Measurements from ENCODE around the gene KRT74. TPM values are rescaled to one million over a fixed set of nuclear protein-coding genes. Genes with fewer than 3 reads are reported as not detected.

The KRT74 gene
- total and polyA plus RNA-seq, 4 donors = not detected

DNA sequence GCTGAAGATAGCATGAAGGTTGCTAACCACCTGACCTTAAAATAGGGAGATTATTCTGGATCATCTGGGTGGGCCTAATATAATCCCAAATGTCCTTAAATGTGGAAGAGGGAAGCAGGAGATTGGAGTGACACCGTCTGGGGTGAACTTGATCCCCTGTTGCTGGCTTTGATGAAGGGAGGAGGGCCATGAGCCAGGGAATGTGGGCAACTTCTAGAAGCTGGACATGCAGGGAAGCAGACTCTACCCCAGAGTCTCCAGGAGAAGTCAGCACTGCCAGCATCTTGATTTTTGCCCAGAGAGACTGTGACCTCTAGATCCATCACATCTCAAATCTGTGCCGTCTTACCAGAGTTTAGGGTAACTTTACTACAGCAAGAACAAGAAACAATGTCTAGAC, 44.2 kb downstream of the KRT74 start:
- H3K27me3 ChIP-seq (ENCODE audit: control insufficient read depth in 3 of 3, insufficient read depth in 3 of 3, low read length in 2 of 3) = no peaks in the 10 kb centered on the region
- no peak overlapping the region for H3K27ac ChIP-seq (ENCODE audit: low read depth in 1 of 2, low read length in 1 of 2)
- H3K9me3 ChIP-seq (ENCODE audit: control insufficient read depth in 4 of 4, insufficient read depth in 3 of 4, low read length in 3 of 4) = no peaks in the 10 kb centered on the region
- ATAC-seq (ENCODE audit: insufficient read depth, low FRiP score) = no peak
- WGBS, 2 donors = 89 to 90% methylated on average over 2 of the region's 2 CpGs
- peaks cover 0 to 1% (median 0%) of the 10 kb centered on the region in 5 donors for H3K4me1 ChIP-seq (ENCODE audit: control insufficient read depth in 5 of 5, insufficient read depth in 5 of 5, low read length in 5 of 5)
- no peaks in the 10 kb centered on the region for H3K36me3 ChIP-seq (ENCODE audit: control insufficient read depth in 4 of 4, insufficient read depth in 4 of 4, low read length in 4 of 4)
- no peak overlapping the region for H3K9ac ChIP-seq (ENCODE audit: insufficient read depth in 1 of 2, low read length in 2 of 2)
- H3K4me3 ChIP-seq = no peak overlapping the region
- DNase-seq = no peak
- no peak for TF ChIP-seq CTCF (IDR thresholded peaks at IDR 0.05; ENCODE audit: control extremely low read depth, extremely low read depth)

DNA sequence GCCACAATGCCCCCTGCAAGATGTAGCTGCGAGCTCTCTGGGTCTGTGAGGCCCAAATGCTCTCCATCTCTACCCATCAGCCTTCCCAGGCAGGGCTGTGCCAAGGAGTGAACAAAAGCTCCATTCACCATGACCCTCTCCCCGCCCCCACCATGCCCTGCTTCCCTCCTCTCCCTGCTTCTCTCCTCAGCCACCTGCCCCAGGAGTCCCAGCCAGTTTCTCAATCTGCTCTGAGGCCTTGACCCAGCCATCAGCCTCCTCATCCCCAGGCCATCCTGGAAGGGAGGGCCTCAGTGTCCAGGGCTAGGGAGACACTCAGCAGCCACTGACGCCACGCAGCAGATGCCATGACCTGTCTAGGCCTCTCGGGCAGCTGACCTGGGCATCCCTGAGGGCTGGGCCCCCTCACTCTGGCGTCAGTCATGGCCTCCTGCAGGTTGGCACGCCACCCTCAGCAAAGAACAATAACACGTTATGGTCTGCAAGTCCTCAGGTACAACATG, 45.0 kb downstream of the KRT74 start:
- TF ChIP-seq CTCF (IDR thresholded peaks at IDR 0.05; ENCODE audit: control extremely low read depth, extremely low read depth) = no peak
- 86 to 93% methylated on average over 7 to 8 of the region's 8 CpGs for WGBS, 2 donors
- DNase-seq = no peak
- no peak overlapping the region for H3K9ac ChIP-seq (ENCODE audit: insufficient read depth in 1 of 2, low read length in 2 of 2)
- H3K27me3 ChIP-seq (ENCODE audit: control insufficient read depth in 3 of 3, insufficient read depth in 3 of 3, low read length in 2 of 3) = no peaks in the 10 kb centered on the region
- no peak overlapping the region for H3K27ac ChIP-seq (ENCODE audit: low read depth in 1 of 2, low read length in 1 of 2)
- no peak for ATAC-seq (ENCODE audit: insufficient read depth, low FRiP score)
- H3K9me3 ChIP-seq (ENCODE audit: control insufficient read depth in 4 of 4, insufficient read depth in 3 of 4, low read length in 3 of 4) = no peaks in the 10 kb centered on the region
- no peaks in the 10 kb centered on the region for H3K36me3 ChIP-seq (ENCODE audit: control insufficient read depth in 4 of 4, insufficient read depth in 4 of 4, low read length in 4 of 4)
- H3K4me3 ChIP-seq = no peak overlapping the region
- H3K4me1 ChIP-seq (ENCODE audit: control insufficient read depth in 5 of 5, insufficient read depth in 5 of 5, low read length in 5 of 5) = peaks cover 0 to 4% (median 0%) of the 10 kb centered on the region in 5 donors

DNA sequence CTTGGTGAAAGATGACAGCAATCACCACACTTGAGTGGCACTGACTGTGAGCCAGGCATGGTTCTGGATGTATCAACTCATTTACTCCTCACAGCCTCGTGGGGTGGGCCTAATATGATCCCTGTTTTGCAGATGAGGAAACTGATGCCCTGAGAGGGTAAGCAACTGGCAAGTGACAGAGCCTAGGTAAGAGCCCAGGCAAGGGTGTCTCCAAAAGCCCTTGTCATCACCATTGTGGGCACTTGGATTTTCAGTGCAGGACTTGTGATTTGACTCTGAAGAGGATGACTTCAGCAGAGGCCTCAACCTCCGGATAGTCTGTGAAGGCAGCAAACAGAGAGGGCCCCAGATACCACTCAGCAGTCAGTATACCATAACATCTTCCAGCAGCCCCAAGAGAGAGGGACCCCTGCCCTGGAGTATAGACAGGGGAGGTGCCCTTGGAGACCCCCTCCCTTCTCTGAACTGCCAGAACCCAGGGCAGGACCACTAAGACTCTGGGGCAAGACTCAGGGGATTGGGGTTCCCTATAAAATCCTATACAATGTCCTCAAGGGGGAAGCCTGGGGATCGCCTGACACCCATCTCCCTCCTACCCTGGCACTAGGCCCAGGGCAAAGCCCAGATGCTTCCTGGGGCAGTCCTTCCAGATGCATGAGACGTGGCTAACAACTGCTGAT, 46.4 kb downstream of the KRT74 start:
- Histone ChIP-seq H3K9ac (ENCODE audit: insufficient read depth in 1 of 2, low read length in 2 of 2) (no peak overlapping the region), H3K27me3 (ENCODE audit: control insufficient read depth in 3 of 3, insufficient read depth in 3 of 3, low read length in 2 of 3) (no peaks in the 10 kb centered on the region), H3K9me3 (ENCODE audit: control insufficient read depth in 4 of 4, insufficient read depth in 3 of 4, low read length in 3 of 4) (no peaks in the 10 kb centered on the region), H3K27ac (ENCODE audit: low read depth in 1 of 2, low read length in 1 of 2) (no peak overlapping the region), H3K4me1 (ENCODE audit: control insufficient read depth in 5 of 5, insufficient read depth in 5 of 5, low read length in 5 of 5) (peaks cover 0 to 4% (median 0%) of the 10 kb centered on the region in 5 donors), H3K4me3 (no peak overlapping the region), H3K36me3 (ENCODE audit: control insufficient read depth in 4 of 4, insufficient read depth in 4 of 4, low read length in 4 of 4) (no peaks in the 10 kb centered on the region)
- ATAC-seq (ENCODE audit: insufficient read depth, low FRiP score) (no peak), DNase-seq (no peak)
- TF ChIP-seq CTCF (IDR thresholded peaks at IDR 0.05; ENCODE audit: control extremely low read depth, extremely low read depth) = no peak
- WGBS, 2 donors = 61 to 64% methylated on average over 4 of the region's 4 CpGs
